GM21717 (cell line): Measurements from ENCODE around the gene MAML3.

Experiments
- ATAC-seq: cut with Tn5 transposase; IDR thresholded peaks from one replicate; pipeline ENCODE4 v1.9.1; 2021; ENCODE audit warnings: mild to moderate bottlenecking, moderate library complexity; ENCODE audit not compliant: unreplicated experiment

The MAML3 gene

GRCh38 chr4:140012688-140013486, 141.1 kb downstream of the MAML3 start:
- no peak for ATAC-seq

DNA sequence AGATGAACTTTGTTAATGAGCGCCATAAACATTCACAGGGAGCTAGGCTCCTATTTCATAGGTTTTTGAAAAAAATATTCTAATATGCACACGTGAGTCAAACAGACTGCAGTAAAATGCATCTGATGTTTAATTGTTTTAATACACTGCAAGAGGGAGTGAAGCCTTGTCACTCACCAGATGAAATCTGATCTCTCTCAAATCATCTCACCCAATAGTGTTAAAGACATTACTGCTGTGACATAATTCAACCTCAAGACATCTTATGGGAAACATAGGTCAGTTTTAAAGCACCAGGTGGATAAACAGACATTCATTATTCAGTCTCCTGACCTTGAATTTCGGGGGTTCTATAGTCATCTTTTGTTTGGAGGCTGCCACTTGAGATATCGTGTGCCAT, 148.3 kb downstream of the MAML3 start:
- no peak for ATAC-seq

DNA sequence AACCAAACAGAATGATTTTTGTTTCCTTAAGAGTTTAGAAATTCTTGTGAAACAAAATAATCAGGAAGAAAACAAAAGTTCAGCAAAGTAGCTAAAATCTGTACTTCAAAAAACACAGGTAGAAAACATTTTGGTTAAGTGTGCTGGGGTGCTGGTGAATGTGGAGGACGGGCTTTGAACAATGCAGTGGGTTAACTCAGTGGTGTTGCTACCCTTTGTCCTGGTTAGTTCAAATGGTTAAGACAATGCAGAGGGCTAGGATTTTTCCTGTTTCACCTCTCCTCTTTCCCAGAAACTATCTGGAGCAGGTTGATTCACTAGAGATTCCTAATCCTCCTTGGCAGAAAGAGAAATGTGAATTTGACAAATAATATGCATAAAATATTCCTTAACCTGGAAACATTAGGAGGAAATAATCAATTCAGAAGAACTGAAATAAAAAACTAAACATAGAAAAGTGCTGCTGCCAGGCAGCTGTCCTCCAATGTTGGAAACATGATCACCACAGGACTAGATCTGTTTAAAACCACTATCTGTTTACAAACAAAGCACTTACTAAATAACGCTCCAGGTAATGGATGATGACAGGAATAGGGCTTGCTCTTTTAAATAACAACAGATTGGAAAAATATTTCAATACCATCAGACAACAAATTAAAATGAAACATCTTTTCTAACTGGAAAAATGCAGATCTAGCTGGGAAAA, 148.9 kb downstream of the MAML3 start:
- no peak for ATAC-seq

GRCh38 chr4:140004549-140004895, 149.5 kb downstream of the MAML3 start:
- ATAC-seq, result no peak

GRCh38 chr4:140003876-140004548, 150.0 kb downstream of the MAML3 start:
- ATAC-seq, result no peak

DNA sequence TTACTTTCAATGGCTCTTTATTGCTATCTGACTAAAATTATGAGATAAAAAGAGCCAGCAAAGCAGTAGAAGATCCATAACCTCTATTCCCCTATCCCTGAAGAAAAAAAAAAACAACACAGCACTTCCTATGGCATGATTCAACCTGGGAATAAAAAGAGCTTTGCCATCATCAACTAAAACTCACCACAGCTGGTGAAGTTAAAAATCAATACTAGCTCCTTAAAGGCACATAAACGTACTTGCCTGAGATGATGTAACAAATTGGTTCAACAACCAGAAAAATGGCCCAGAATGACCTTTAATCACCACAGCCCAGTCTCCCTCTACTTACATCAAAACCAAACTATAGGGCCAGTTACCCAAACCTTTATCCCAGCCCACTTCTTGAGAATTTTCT, 153.8 kb downstream of the MAML3 start:
- no peak for ATAC-seq

DNA sequence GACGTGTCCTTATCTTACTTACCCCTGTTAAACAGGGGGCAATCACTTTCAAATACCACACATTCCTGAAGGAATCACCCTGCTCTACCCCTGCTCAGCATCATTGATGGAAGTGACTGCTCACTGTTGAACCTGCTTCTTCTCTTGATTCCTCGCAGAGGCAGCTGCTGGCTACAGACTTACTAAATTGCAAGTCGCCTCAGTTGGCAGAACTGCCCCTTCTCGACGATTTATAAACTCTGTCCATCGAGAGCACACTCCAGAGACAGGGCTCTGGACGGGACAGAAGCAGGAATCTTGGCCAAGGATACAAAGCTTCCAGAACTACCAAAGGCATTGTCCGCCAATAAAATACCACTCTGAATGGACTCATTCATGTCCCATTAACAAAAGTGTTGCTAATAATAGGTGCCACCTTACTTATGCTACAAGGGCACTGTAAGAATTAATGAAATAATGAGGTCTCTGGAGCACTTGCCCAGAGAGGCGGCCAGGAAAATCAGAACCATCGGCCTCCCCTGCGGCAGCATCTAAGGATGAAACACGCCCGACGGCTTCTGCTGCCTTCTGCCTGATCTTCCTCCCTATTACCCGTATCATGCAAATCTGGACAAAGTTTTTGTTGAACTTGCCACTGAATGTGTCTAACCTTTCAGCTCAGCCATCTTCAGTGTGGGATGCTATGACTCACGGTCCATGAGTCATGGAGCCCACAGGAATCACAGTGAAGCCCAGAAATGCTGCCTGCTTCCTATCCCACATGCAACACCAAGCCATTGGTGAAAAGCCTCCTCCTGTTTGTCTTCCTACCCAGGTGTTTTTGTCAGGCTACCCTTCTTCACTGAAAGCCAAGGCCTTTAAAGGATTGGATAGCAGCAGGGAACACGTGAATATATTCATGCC, 164.9 kb downstream of the MAML3 start:
- ATAC-seq, result no peak

- no peak for ATAC-seq
Measured at GRCh38 chr4:139987502-139987850, 166.5 kb downstream of the MAML3 start.

- no peak for ATAC-seq
Measured at GRCh38 chr4:139986689-139987501, 167.1 kb downstream of the MAML3 start.

- no peak for ATAC-seq
Measured at GRCh38 chr4:139986106-139986505, 167.9 kb downstream of the MAML3 start.

- no peak for ATAC-seq
Measured at GRCh38 chr4:139985401-139985800, 168.6 kb downstream of the MAML3 start.

- no peak for ATAC-seq
Measured at GRCh38 chr4:139984471-139984870, 169.5 kb downstream of the MAML3 start.

DNA sequence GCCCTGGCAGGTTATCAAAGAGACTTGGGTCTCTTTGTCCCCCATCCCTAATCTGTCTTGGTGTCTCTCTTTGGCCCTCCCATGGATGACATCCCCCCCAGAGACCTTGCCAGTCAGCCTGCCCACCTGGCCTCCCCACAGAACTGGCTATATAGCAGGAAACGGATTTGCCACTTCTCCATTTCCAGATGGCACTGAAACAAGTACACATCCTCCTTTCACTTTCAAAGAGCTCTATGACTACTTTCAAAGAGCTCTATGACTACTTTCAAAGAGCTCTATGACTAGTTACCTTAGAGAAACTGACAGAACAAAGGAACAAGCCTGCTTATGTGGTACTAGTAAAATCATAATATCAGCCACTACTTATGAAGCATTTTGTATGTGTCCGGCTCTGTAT, 175.3 kb downstream of the MAML3 start:
- peak; percentile 89 for ATAC-seq

- peak; percentile 47 for ATAC-seq
Measured at GRCh38 chr4:139977838-139978609, 176.0 kb downstream of the MAML3 start.

GRCh38 chr4:139975830-139976272, 178.1 kb downstream of the MAML3 start:
- ATAC-seq, result no peak

DNA sequence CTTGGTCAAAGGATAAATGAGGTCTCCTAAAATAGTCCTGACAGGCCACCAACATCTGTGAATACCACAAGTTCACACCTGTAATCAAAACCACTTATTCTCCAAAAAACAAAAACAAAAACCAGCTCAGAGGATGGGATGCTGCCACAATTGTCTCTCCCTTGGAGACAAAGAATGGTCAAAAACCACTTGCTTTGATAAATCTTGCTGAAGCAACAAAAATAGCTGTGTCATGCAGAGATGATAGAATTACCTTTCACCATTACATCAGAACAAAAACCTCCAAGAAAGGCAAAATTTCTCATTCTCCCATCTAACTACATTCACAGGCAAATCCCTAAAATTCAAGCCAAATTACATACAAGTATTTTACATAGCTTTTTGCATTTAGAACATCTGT, 180.4 kb downstream of the MAML3 start:
- ATAC-seq, result no peak

- ATAC-seq, result no peak
Measured at GRCh38 chr4:139973015-139973414, 181.0 kb downstream of the MAML3 start.

GRCh38 chr4:139972305-139972704, 181.7 kb downstream of the MAML3 start:
- ATAC-seq, result no peak

GRCh38 chr4:139971111-139971510, 182.9 kb downstream of the MAML3 start:
- no peak for ATAC-seq
